Mononuclear cell (primary cell): Measurements from ENCODE around the gene FOXK1. TPM values are rescaled to one million over a fixed set of nuclear protein-coding genes. Genes with fewer than 3 reads are reported as not detected.
A peak's percentile ranks its signal among the peaks of the same experiment; 100 is the strongest.

Source experiments
- H3K27me3 ChIP-seq: 2 replicates; pipeline ENCODE4 v1.6.0; 2011; ENCODE audit warnings: low read length, control low read depth; ENCODE audit not compliant: insufficient read depth
- H3K4me1 ChIP-seq: 2 replicates; pipeline ENCODE4 v1.5.1; 2011; ENCODE audit warnings: mild to moderate bottlenecking, low read length, control low read depth; ENCODE audit not compliant: insufficient read depth
- H3K4me3 ChIP-seq: 2 replicates; pipeline ENCODE4 v1.5.1; 2011; ENCODE audit warnings: mild to moderate bottlenecking, low read length, moderate library complexity
- H3K9me3 ChIP-seq: 2 replicates; pipeline ENCODE4 v1.5.1; 2011; ENCODE audit warnings: low read depth, mild to moderate bottlenecking, control low read depth, low read length
- total RNA-seq: library from RNA; depleted of rRNA; stranded (reverse); fragments of >200 nt; gene quantifications from one replicate; pipeline ENCODE4 v1.2.3, GENCODE V29; 2012

The FOXK1 gene
- total RNA-seq, 1 donor: 41.5 TPM

GRCh38 chr7:4764402-4765007, 82.4 kb downstream of the FOXK1 start:
- Histone ChIP-seq H3K4me3 (no peak overlapping the region), H3K9me3 (no peaks in the 10 kb centered on the region), H3K27me3 (no peaks in the 10 kb centered on the region), H3K4me1 (no peaks in the 10 kb centered on the region)

GRCh38 chr7:4765776-4766490, 83.8 kb downstream of the FOXK1 start:
- no peaks in the 10 kb centered on the region for H3K4me1 ChIP-seq

GRCh38 chr7:4766666-4767519, 84.8 kb downstream of the FOXK1 start:
- H3K9me3 ChIP-seq: no peaks in the 10 kb centered on the region
- no peaks in the 10 kb centered on the region for H3K27me3 ChIP-seq
- no peak overlapping the region for H3K4me3 ChIP-seq
- H3K4me1 ChIP-seq: no peaks in the 10 kb centered on the region

More at GRCh38 chr7:4765776-4766490, 83.8 kb downstream of the FOXK1 start:
- H3K4me3 ChIP-seq: no peak overlapping the region
- H3K9me3 ChIP-seq: no peaks in the 10 kb centered on the region
- H3K27me3 ChIP-seq: no peaks in the 10 kb centered on the region

GRCh38 chr7:4768597-4769569, 86.8 kb downstream of the FOXK1 start:
- Histone ChIP-seq H3K4me1 (peaks cover 3% of the 10 kb centered on the region), H3K4me3 (no peak overlapping the region), H3K9me3 (no peaks in the 10 kb centered on the region), H3K27me3 (no peaks in the 10 kb centered on the region)

- Histone ChIP-seq H3K27me3 (no peaks in the 10 kb centered on the region), H3K4me3 (no peak overlapping the region), H3K4me1 (peaks cover 12% of the 10 kb centered on the region), H3K9me3 (no peaks in the 10 kb centered on the region)
Measured at GRCh38 chr7:4769761-4770160, 87.7 kb downstream of the FOXK1 start.

GRCh38 chr7:4770886-4771285, 88.8 kb downstream of the FOXK1 start:
- Histone ChIP-seq H3K4me1 (peaks cover 13% of the 10 kb centered on the region), H3K9me3 (no peaks in the 10 kb centered on the region), H3K4me3 (no peak overlapping the region), H3K27me3 (no peaks in the 10 kb centered on the region)

- no peaks in the 10 kb centered on the region for H3K9me3 ChIP-seq
- H3K4me3 ChIP-seq: no peak overlapping the region
- peaks cover 21% of the 10 kb centered on the region for H3K4me1 ChIP-seq
- no peaks in the 10 kb centered on the region for H3K27me3 ChIP-seq
Measured at GRCh38 chr7:4771737-4772136, 89.6 kb downstream of the FOXK1 start.

GRCh38 chr7:4772306-4772705, 90.2 kb downstream of the FOXK1 start:
- peaks cover 26% of the 10 kb centered on the region for H3K4me1 ChIP-seq
- no peaks in the 10 kb centered on the region for H3K9me3 ChIP-seq
- H3K4me3 ChIP-seq: no peak overlapping the region
- no peaks in the 10 kb centered on the region for H3K27me3 ChIP-seq

GRCh38 chr7:4774007-4774406, 91.9 kb downstream of the FOXK1 start:
- peaks cover 37% of the 10 kb centered on the region for H3K4me1 ChIP-seq
- H3K27me3 ChIP-seq: no peaks in the 10 kb centered on the region
- H3K4me3 ChIP-seq: no peak overlapping the region
- H3K9me3 ChIP-seq: no peaks in the 10 kb centered on the region

GRCh38 chr7:4774658-4775249, 92.7 kb downstream of the FOXK1 start:
- Histone ChIP-seq H3K4me1 (peaks cover 37% of the 10 kb centered on the region), H3K4me3 (peak overlapping the region; percentile 98), H3K27me3 (no peaks in the 10 kb centered on the region)

GRCh38 chr7:4775250-4775847, 93.3 kb downstream of the FOXK1 start, which contains the start of gene AP5Z1:
AP5Z1 (plus strand) TSS chr7:4775623; CDS start chr7:4775716, 93 bp downstream.
- Histone ChIP-seq H3K4me1 (peaks cover 37% of the 10 kb centered on the region), H3K9me3 (no peaks in the 10 kb centered on the region), H3K27me3 (no peaks in the 10 kb centered on the region), H3K4me3 (peak within 1 kb of the TSS; percentile 98)

More at GRCh38 chr7:4774658-4775249, 92.7 kb downstream of the FOXK1 start:
- H3K9me3 ChIP-seq: no peaks in the 10 kb centered on the region

- Histone ChIP-seq H3K4me3 (peak overlapping the region; percentile 98), H3K4me1 (peaks cover 37% of the 10 kb centered on the region), H3K27me3 (no peaks in the 10 kb centered on the region), H3K9me3 (no peaks in the 10 kb centered on the region)
Measured at GRCh38 chr7:4775848-4776623, 93.9 kb downstream of the FOXK1 start.

- Histone ChIP-seq H3K9me3 (no peaks in the 10 kb centered on the region), H3K4me1 (peaks cover 32% of the 10 kb centered on the region), H3K4me3 (no peak overlapping the region), H3K27me3 (no peaks in the 10 kb centered on the region)
Measured at GRCh38 chr7:4779118-4779517, 97.0 kb downstream of the FOXK1 start.
